GM12892 (cell line): ENCODE results near the gene FOSL2.

Experiments used
- POLR2A ChIP-seq: IDR thresholded peaks from 2 replicates; pipeline ENCODE4 v1.6.1; 2011; ENCODE audit warnings: low read depth, low read length, control low read depth
- POLR2AphosphoS5 ChIP-seq: IDR thresholded peaks from 2 replicates; pipeline ENCODE4 v1.6.1; 2011; ENCODE audit warnings: low read depth, low read length, control low read depth
- TAF1 ChIP-seq: IDR thresholded peaks from 2 replicates; pipeline ENCODE4 v1.6.1; 2011; ENCODE audit warnings: low read depth, mild to moderate bottlenecking, control low read depth, low read length, borderline replicate concordance

GRCh38 chr2:28393114-28393836, 617 bp downstream of the FOSL2 start:
- TF ChIP-seq TAF1 (no peak), POLR2AphosphoS5 (no peak), POLR2A (no peak)
